Subcutaneous adipose tissue (tissue), 4 donors: ENCODE measurements around the gene STX19. TPM values are rescaled to one million over a fixed set of nuclear protein-coding genes. Genes with fewer than 3 reads are reported as not detected.

Source experiments
- total RNA-seq, 4 donors: library from RNA; depleted of rRNA; stranded (reverse); fragments of >200 nt; gene quantifications; one replicate each; pipeline ENCODE4 v1.1.0, GENCODE V29; 2016
- TF ChIP-seq, protein P1 (sequence below): fragments of 450-650 bp; IDR thresholded peaks from one replicate; pipeline ENCODE4 v1.5.1; 2016; ENCODE audit warnings: low read depth, mild to moderate bottlenecking, control low read depth, antibody characterized with exemption, moderate library complexity

Gene STX19, protein sequence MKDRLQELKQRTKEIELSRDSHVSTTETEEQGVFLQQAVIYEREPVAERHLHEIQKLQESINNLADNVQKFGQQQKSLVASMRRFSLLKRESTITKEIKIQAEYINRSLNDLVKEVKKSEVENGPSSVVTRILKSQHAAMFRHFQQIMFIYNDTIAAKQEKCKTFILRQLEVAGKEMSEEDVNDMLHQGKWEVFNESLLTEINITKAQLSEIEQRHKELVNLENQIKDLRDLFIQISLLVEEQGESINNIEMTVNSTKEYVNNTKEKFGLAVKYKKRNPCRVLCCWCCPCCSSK
- total RNA-seq = not detected

DNA sequence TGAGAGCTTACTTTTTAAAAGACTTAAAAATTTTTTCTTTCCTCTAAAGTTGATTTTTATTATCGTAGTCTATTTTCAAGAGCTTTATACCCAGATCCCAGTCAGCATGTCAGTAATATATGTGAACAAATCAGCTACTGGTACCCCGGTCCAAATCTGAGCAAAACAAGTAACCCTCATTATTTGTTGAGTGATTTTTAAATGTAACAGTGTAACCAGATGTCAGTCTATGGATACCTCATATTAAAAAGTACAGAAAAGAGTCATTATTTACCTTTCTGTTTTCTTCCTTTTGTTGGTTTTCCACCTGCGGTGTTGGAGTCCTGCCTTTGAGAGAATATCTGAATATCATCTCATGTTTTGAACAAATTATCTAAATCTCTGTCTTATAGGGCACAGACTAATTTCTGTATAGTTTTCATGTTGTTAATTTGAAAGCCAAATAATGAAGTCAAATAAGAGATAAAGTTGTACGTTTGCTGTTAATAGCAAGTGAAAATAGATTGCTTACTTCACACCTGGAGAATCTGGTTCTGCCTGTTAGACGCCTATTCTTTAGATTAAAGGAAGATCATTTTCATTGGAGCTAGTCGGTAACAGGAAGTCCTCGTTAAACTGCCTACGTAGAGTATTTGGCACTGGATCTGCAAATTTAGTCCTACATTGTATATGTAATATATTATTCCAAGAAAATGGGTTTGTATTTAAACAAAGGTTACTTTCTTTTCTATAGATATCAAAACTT is at the start of gene STX19:
Gene STX19, minus strand, starts transcription at position 505 of the 745 bp plus-strand sequence. CDS start 13,328 bp downstream, outside the sequence.
- TF ChIP-seq, protein P1, sequence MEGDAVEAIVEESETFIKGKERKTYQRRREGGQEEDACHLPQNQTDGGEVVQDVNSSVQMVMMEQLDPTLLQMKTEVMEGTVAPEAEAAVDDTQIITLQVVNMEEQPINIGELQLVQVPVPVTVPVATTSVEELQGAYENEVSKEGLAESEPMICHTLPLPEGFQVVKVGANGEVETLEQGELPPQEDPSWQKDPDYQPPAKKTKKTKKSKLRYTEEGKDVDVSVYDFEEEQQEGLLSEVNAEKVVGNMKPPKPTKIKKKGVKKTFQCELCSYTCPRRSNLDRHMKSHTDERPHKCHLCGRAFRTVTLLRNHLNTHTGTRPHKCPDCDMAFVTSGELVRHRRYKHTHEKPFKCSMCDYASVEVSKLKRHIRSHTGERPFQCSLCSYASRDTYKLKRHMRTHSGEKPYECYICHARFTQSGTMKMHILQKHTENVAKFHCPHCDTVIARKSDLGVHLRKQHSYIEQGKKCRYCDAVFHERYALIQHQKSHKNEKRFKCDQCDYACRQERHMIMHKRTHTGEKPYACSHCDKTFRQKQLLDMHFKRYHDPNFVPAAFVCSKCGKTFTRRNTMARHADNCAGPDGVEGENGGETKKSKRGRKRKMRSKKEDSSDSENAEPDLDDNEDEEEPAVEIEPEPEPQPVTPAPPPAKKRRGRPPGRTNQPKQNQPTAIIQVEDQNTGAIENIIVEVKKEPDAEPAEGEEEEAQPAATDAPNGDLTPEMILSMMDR = no peak

DNA sequence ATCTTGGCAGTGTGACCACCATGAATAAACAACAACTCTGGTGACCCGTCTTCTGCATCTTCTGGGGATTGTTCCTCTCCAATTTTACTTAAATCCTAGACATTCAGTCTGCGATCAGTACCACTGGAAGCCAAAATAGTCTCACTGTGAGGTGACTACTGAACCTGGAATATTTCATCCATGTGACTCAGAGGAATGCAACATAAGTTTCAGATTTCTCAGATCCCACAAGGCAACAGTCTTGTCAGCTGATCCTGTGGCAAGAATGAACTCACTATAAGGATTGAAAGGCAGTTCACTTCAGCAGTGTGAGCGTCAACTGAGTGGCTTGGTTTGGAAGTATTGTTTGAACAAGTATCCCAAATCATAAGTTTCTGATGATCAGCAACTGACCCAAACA is 47.7 kb upstream of the STX19 start:
- TF ChIP-seq, protein P1 = no peak

DNA sequence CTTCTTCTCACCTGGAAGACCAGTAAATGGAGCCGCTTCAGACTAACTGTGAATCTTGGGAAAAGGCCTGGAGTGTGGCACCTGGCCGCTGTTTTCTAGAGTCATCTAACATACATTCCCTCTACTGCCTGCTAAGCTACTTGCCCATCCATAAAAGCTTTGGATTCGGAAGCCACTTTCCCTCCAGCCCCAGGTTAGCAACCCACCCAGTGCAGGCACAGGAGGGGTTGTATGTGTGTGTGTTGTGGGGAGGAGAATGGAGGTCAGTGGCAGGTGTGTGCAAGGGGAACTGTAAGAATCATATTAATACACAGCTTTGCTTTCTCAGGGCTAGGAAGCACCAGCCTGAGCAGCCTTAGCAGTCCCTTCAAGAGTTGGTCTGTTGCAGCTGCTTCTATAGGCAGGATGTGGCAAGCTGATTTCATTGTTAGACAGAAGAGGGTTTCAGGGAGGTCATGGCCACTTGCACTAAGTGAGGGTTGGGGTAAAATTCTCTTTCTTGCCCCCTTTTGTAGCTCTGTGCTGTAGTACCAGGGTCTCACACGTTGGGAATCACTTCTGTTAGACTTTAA is 43.4 kb upstream of the STX19 start:
- TF ChIP-seq, protein P1 = no peak

- TF ChIP-seq, protein P1 = no peak
These were observed 42.0 kb upstream of the STX19 start for GRCh38 chr3:94070341-94070911.

GRCh38 chr3:94069194-94069813 is 40.9 kb upstream of the STX19 start:
- TF ChIP-seq, protein P1 = no peak

DNA sequence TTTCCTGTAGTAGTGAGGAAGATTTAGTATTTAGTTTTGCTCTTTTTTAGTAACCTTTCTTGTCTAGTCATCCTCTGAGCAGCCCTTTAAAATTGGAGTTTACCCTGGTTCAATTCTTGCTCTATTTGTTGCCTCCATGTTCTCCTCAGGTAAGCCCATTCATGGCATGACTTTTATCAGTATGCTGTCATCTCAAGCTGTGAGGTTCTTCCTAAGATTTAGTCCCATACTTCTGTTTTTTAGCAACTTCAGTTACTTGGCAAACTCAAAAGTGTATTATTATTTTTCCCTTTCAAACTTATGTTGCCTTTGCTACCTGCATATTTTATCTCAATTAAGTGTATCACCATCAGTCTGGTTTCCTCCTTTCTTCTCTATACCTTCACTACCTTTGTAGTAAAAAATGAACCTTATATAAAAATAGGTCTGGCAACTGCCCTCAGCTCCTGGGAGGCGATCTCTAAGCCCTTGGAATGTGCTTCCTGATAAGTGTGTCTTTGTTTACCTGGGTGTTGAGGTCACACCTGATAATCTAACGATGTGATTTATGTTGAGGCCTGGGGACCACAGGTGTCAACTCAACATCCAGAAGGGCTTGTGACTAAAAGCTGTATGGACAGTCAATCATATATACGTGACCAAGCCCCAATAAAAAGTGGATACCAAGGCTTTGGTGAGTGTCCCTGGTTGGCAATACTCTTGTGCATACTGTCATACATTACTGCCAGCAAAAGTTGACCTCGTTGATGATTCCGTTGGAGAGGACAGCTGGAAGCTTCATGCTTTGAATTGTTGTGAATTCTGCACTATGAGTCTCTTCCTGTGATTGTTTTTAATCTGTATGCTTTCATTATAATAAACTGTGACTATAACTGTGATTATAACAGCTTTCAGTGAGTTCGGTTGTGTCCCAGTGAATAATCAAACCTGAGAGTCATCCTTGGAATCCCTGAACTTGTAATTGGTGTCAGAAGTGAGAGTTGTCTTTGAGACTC is 38.4 kb upstream of the STX19 start:
- TF ChIP-seq, protein P1 = no peak
